Measurements from ENCODE around the gene SRP68.

SRP68 gene

GRCh38 chr17:76018340-76018680 is 54.0 kb downstream of the SRP68 start:
- no peak for DNase-seq (ENCODE audit: low read depth in 2 of 2)

- DNase-seq (ENCODE audit: low read depth in 2 of 2), result no peak
These were observed 54.6 kb downstream of the SRP68 start for GRCh38 chr17:76017481-76018339.

- DNase-seq (ENCODE audit: low read depth in 2 of 2), result no peak
These were observed 57.4 kb downstream of the SRP68 start for GRCh38 chr17:76014925-76015261.

- peak; percentile 62 to 63 for DNase-seq (ENCODE audit: low read depth in 2 of 2)
These were observed 58.0 kb downstream of the SRP68 start for GRCh38 chr17:76014100-76014924.

- DNase-seq (ENCODE audit: low read depth in 2 of 2), result no peak
These were observed 58.9 kb downstream of the SRP68 start for GRCh38 chr17:76013377-76013932.

- DNase-seq (ENCODE audit: low read depth in 2 of 2), result no peak
These were observed 60.4 kb downstream of the SRP68 start for GRCh38 chr17:76011951-76012350.

- no peak for DNase-seq (ENCODE audit: low read depth in 2 of 2)
These were observed 62.2 kb downstream of the SRP68 start for GRCh38 chr17:76009969-76010661.

GRCh38 chr17:76009447-76009846 is 62.9 kb downstream of the SRP68 start:
- DNase-seq (ENCODE audit: low read depth in 2 of 2), result no peak

GRCh38 chr17:76008630-76009425 is 63.5 kb downstream of the SRP68 start:
- DNase-seq (ENCODE audit: low read depth in 2 of 2), result no peak

- DNase-seq (ENCODE audit: low read depth in 2 of 2), result no peak
These were observed 64.1 kb downstream of the SRP68 start for GRCh38 chr17:76008208-76008607.

- DNase-seq (ENCODE audit: low read depth in 2 of 2), result no peak
These were observed 64.5 kb downstream of the SRP68 start for GRCh38 chr17:76007850-76008165.

GRCh38 chr17:76007131-76007849 is 65.0 kb downstream of the SRP68 start:
- DNase-seq (ENCODE audit: low read depth in 2 of 2), result no peak

- DNase-seq (ENCODE audit: low read depth in 2 of 2), result peak; percentile 48 to 59
These were observed 66.8 kb downstream of the SRP68 start for GRCh38 chr17:76005263-76006149.

GRCh38 chr17:76004750-76005262 is 67.5 kb downstream of the SRP68 start:
- no peak for DNase-seq (ENCODE audit: low read depth in 2 of 2)

- DNase-seq (ENCODE audit: low read depth in 2 of 2), result no peak
These were observed 68.4 kb downstream of the SRP68 start for GRCh38 chr17:76003915-76004314.

- DNase-seq (ENCODE audit: low read depth in 2 of 2), result no peak
These were observed 70.2 kb downstream of the SRP68 start for GRCh38 chr17:76002100-76002499.

- no peak for DNase-seq (ENCODE audit: low read depth in 2 of 2)
These were observed 71.4 kb downstream of the SRP68 start, which contains the start of gene CDK3 for GRCh38 chr17:76000755-76001521. TSS of gene CDK3 (plus strand) at chr17:76000855. CDS start at chr17:76001426, 571 bp downstream.

GRCh38 chr17:76000016-76000754 is 72.1 kb downstream of the SRP68 start:
- peak; percentile 40 to 48 for DNase-seq (ENCODE audit: low read depth in 2 of 2)
